Fibroblast of peridontal ligament (primary cell): Measurements from ENCODE around the gene LSS.
A peak's percentile ranks its signal among the peaks of the same experiment; 100 is the strongest.
"Not testable (repeated sequence)": the region's sequence is repeated elsewhere in the genome, so short reads cannot be mapped to it uniquely, and the experiment has no call there.

Experiments
- DNase-seq: peaks from one replicate; pipeline ENCODE4 v3.0.0-alpha.2; 2010; ENCODE audit errors: extremely low read depth

Gene LSS

GRCh38 chr21:46245213-46245915 lies 16.8 kb upstream of the LSS start:
- no peak for DNase-seq

GRCh38 chr21:46244602-46245001 lies 16.0 kb upstream of the LSS start:
- no peak for DNase-seq

GRCh38 chr21:46243960-46244361 lies 15.4 kb upstream of the LSS start:
- DNase-seq: no peak

- no peak for DNase-seq
Measured at GRCh38 chr21:46243325-46243724, 14.8 kb upstream of the LSS start.

GRCh38 chr21:46241577-46241976 lies 13.0 kb upstream of the LSS start:
- DNase-seq: not testable (repeated sequence)

- no peak for DNase-seq
Measured at GRCh38 chr21:46239817-46240325, 11.3 kb upstream of the LSS start.

GRCh38 chr21:46237474-46237873 lies 8.9 kb upstream of the LSS start:
- no peak for DNase-seq

- no peak for DNase-seq
Measured at GRCh38 chr21:46234436-46234950, 5.9 kb upstream of the LSS start.

- DNase-seq: no peak
Measured at GRCh38 chr21:46229923-46230260, 1.3 kb upstream of the LSS start.

GRCh38 chr21:46229133-46229922 lies 754 bp upstream of the LSS start:
- DNase-seq: no peak

GRCh38 chr21:46227811-46228344 lies 696 bp downstream of the LSS start:
- DNase-seq: no peak

GRCh38 chr21:46226920-46227599 lies 1.5 kb downstream of the LSS start:
- peak; percentile 61 for DNase-seq

GRCh38 chr21:46226146-46226545 lies 2.4 kb downstream of the LSS start:
- no peak for DNase-seq

- DNase-seq: not testable (repeated sequence)
Measured at GRCh38 chr21:46223661-46224060, 4.9 kb downstream of the LSS start.

- DNase-seq: no peak
Measured at GRCh38 chr21:46223217-46223616, 5.4 kb downstream of the LSS start.

GRCh38 chr21:46222436-46223116 lies 6.0 kb downstream of the LSS start:
- no peak for DNase-seq

- DNase-seq: no peak
Measured at GRCh38 chr21:46221664-46222435, 6.7 kb downstream of the LSS start.

- no peak for DNase-seq
Measured at GRCh38 chr21:46220847-46221246, 7.7 kb downstream of the LSS start.

- DNase-seq: no peak
Measured at GRCh38 chr21:46220275-46220810, 8.2 kb downstream of the LSS start.

GRCh38 chr21:46219591-46220239 lies 8.9 kb downstream of the LSS start:
- no peak for DNase-seq
